WTC11 (cell line): ENCODE data around the gene CHRNA5. TPM values are rescaled to one million over a fixed set of nuclear protein-coding genes. Genes with fewer than 3 reads are reported as not detected.
"Not testable (repeated sequence)": the region's sequence is repeated elsewhere in the genome, so short reads cannot be mapped to it uniquely, and the experiment has no call there.

Source experiments
- ATAC-seq: fragments of 200-7000 bp; cut with Tn5 transposase; 2 replicates; pipeline ENCODE4 v1.10.0; 2021; ENCODE audit warnings: mild to moderate bottlenecking, moderate library complexity
- CTCF ChIA-PET: fragments of 300-600 bp; sonication (Branson Sonifier 250); formaldehyde crosslinking; loops from one replicate; lab custom pipeline; 2021; ENCODE audit warnings: antibody characterized with exemption; lab: Charles Lee
- POLR2A ChIA-PET: fragments of 350-600 bp; sonication (Branson Sonifier 250); formaldehyde crosslinking; loops from one replicate; lab custom pipeline; 2021; ENCODE audit warnings: antibody characterized with exemption; lab: Charles Lee
- DNase-seq: peaks from one replicate; pipeline ENCODE4 v3.0.0; 2021; ENCODE audit warnings: low spot score
- H3K27ac Mint-ChIP-seq: 2 replicates; pipeline ENCODE4 v1.8.0; 2021; ENCODE audit warnings: mixed read lengths
- H3K27me3 Mint-ChIP-seq: 2 replicates; pipeline ENCODE4 v1.8.0; 2021; ENCODE audit warnings: low read depth, mild to moderate bottlenecking, moderate library complexity, mixed read lengths
- H3K36me3 Mint-ChIP-seq: 2 replicates; pipeline ENCODE4 v1.8.0; 2021; ENCODE audit warnings: mixed read lengths
- H3K4me1 Mint-ChIP-seq: 2 replicates; pipeline ENCODE4 v1.8.0; 2022; ENCODE audit warnings: mixed read lengths
- H3K4me3 Mint-ChIP-seq: 2 replicates; pipeline ENCODE4 v1.8.0; 2021; ENCODE audit warnings: mild to moderate bottlenecking, moderate library complexity, mixed read lengths
- H3K9me3 Mint-ChIP-seq: 2 replicates; pipeline ENCODE4 v1.8.0; 2021; ENCODE audit warnings: mixed read lengths
- CREB1 ChIP-seq: sonication (generic); formaldehyde crosslinking; IDR thresholded peaks from 2 replicates; pipeline ENCODE4 v1.8.0; 2023; ENCODE audit warnings: mild to moderate bottlenecking, missing genetic modification reagents
- ESRRA ChIP-seq: sonication (generic); formaldehyde crosslinking; IDR thresholded peaks from 2 replicates; pipeline ENCODE4 v1.8.1; 2022; ENCODE audit warnings: mild to moderate bottlenecking, missing genetic modification reagents, borderline replicate concordance
- FOXK1 ChIP-seq: sonication (generic); formaldehyde crosslinking; IDR thresholded peaks from 2 replicates; pipeline ENCODE4 v1.8.0; 2022; ENCODE audit warnings: mild to moderate bottlenecking, moderate library complexity, missing genetic modification reagents
- FOXP1 ChIP-seq: sonication (generic); formaldehyde crosslinking; IDR thresholded peaks from 2 replicates; pipeline ENCODE4 v1.8.0; 2022; ENCODE audit warnings: missing genetic modification reagents, mild to moderate bottlenecking, moderate library complexity, borderline replicate concordance
- IRF2 ChIP-seq: sonication (generic); formaldehyde crosslinking; IDR thresholded peaks from 2 replicates; pipeline ENCODE4 v1.8.0; 2022; ENCODE audit warnings: low read depth, missing genetic modification reagents, borderline replicate concordance
- KAT7 ChIP-seq: sonication (generic); formaldehyde crosslinking; IDR thresholded peaks from 2 replicates; pipeline ENCODE4 v1.8.1; 2023; ENCODE audit warnings: missing genetic modification reagents, mild to moderate bottlenecking, borderline replicate concordance
- MYBL2 ChIP-seq: sonication (generic); formaldehyde crosslinking; IDR thresholded peaks from 2 replicates; pipeline ENCODE4 v1.8.1; 2023; ENCODE audit warnings: mild to moderate bottlenecking, moderate library complexity, missing genetic modification reagents
- NFYB ChIP-seq: sonication (generic); formaldehyde crosslinking; conservative IDR thresholded peaks from 2 replicates; pipeline ENCODE4 v1.8.0; 2022; ENCODE audit warnings: low read depth, missing genetic modification reagents
- NR1H2 ChIP-seq: sonication (generic); formaldehyde crosslinking; IDR thresholded peaks from 2 replicates; pipeline ENCODE4 v1.9.0; 2021; ENCODE audit warnings: mild to moderate bottlenecking, moderate library complexity, missing genetic modification reagents
- NR2C2 ChIP-seq: sonication (generic); formaldehyde crosslinking; IDR thresholded peaks from 2 replicates; pipeline ENCODE4 v1.8.0; 2022; ENCODE audit warnings: mild to moderate bottlenecking, missing genetic modification reagents
- SMAD4 ChIP-seq: sonication (generic); formaldehyde crosslinking; IDR thresholded peaks from 2 replicates; pipeline ENCODE4 v1.8.0; 2022; ENCODE audit warnings: mild to moderate bottlenecking, missing genetic modification reagents
- TP53 ChIP-seq: sonication (generic); formaldehyde crosslinking; IDR thresholded peaks from 2 replicates; pipeline ENCODE4 v1.8.1; 2023; ENCODE audit warnings: mild to moderate bottlenecking, missing genetic modification reagents
- ZNF138 ChIP-seq: sonication (generic); formaldehyde crosslinking; conservative IDR thresholded peaks from 2 replicates; pipeline ENCODE4 v1.8.1; 2022; ENCODE audit warnings: mild to moderate bottlenecking, moderate library complexity, missing genetic modification reagents
- ZNF317 ChIP-seq: sonication (generic); formaldehyde crosslinking; IDR thresholded peaks from 2 replicates; pipeline ENCODE4 v1.8.1; 2023; ENCODE audit warnings: low read depth, mild to moderate bottlenecking, moderate library complexity, missing genetic modification reagents, borderline replicate concordance
- ZNF396 ChIP-seq: fragments of 250-450 bp; sonication (Bioruptor Pico); IDR thresholded peaks from 2 replicates; pipeline ENCODE4 v1.8.0; 2021; ENCODE audit warnings: mild to moderate bottlenecking, moderate library complexity, borderline replicate concordance
- ZNF416 ChIP-seq: fragments of 250-450 bp; sonication (Bioruptor Pico); IDR thresholded peaks from 2 replicates; pipeline ENCODE4 v1.9.0; 2021; ENCODE audit warnings: mild to moderate bottlenecking, inconsistent platforms
- ZNF423 ChIP-seq: fragments of 250-450 bp; sonication (Bioruptor Pico); IDR thresholded peaks from 2 replicates; pipeline ENCODE4 v2.1.2; 2022; ENCODE audit warnings: mild to moderate bottlenecking, moderate library complexity
- total RNA-seq: library from RNA; stranded (reverse); gene quantifications from 3 replicates; pipeline ENCODE4 v1.2.3, GENCODE V29; 2021
- TF ChIP-seq, protein P1 (sequence below): sonication (generic); formaldehyde crosslinking; IDR thresholded peaks from 2 replicates; pipeline ENCODE4 v1.8.0; 2022; ENCODE audit warnings: mild to moderate bottlenecking, missing genetic modification reagents
- TF ChIP-seq, protein P2 (sequence below): fragments of 250-450 bp; sonication (Bioruptor Pico); IDR thresholded peaks from 2 replicates; pipeline ENCODE4 v1.9.0; 2021; ENCODE audit warnings: mild to moderate bottlenecking
- TF ChIP-seq, protein P3 (sequence below): fragments of 250-450 bp; sonication (Bioruptor Pico); IDR thresholded peaks from 2 replicates; pipeline ENCODE4 v2.1.2; 2022; ENCODE audit warnings: mild to moderate bottlenecking, moderate library complexity
- TF ChIP-seq, protein P4 (sequence below): sonication (generic); formaldehyde crosslinking; IDR thresholded peaks from 2 replicates; pipeline ENCODE4 v1.8.1; 2023; ENCODE audit warnings: mild to moderate bottlenecking, moderate library complexity, missing genetic modification reagents
- TF ChIP-seq, protein P5 (sequence below): sonication (generic); formaldehyde crosslinking; IDR thresholded peaks from 2 replicates; pipeline ENCODE4 v1.8.0; 2022; ENCODE audit warnings: mild to moderate bottlenecking, missing genetic modification reagents

Gene CHRNA5
- total RNA-seq, 1 experiment from 2014 or later, result 21.0 TPM

DNA sequence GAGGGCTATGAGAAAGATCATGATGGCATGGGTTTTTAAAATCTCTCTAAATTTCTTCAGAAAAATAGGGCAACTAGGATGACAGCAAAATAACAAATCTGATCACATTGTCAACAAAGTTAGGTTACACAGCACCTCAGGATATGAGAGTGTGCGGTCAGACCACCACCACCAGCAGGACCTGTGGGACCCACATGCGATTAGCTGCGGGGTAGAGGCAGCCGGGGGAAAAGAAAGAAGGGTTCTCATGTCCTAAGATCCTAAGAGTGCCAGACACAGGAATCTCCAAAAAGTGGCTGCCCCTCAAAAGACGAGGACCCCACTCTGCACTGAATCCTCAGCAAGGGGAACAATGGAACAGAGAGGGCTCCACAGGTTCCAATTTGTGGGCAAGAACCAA is 39.9 kb downstream of the CHRNA5 start:
- no peaks in the 10 kb centered on the region for H3K4me1 Mint-ChIP-seq
- peaks cover 48% of the 10 kb centered on the region for H3K9me3 Mint-ChIP-seq
- DNase-seq, result no peak
- H3K27ac Mint-ChIP-seq, result no peak overlapping the region
- peaks cover 38% of the 10 kb centered on the region for H3K27me3 Mint-ChIP-seq
- ChIA-PET POLR2A (interaction anchor here (1.1 kb wide), 1 partner anchor 11 kb away, joined by 3 read pairs; no protein-coding TSS in a partner anchor), CTCF (interaction anchor here (1.3 kb wide), 1 partner anchor 14 kb away, joined by 5 read pairs; no protein-coding TSS in a partner anchor)
- no peak for TF ChIP-seq FOXK1 (CRISPR knock-in tag)
- peaks cover 50% of the 10 kb centered on the region for H3K36me3 Mint-ChIP-seq
- ATAC-seq, result no peak
- no peak overlapping the region for H3K4me3 Mint-ChIP-seq

DNA sequence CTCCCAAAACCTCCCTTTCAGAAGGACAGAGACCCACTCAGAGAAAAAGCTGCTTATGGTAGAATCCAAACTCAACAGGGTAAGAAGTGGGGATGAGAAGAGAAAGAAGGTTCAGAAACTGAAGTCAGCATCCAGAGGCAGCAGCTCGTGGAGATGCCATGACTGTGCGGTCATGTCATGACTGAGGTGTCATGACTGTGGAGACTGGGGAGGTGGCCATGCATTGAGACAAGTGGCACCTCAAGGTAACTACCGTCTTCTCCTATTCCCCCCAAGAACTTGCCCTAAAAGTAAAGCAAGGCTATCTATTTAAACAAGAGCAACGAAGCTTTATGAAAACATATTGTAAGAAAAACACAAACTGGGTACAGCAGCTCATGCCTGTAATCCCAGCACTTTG is 40.4 kb downstream of the CHRNA5 start:
- Mint-ChIP-seq H3K9me3 (peaks cover 50% of the 10 kb centered on the region), H3K27ac (no peak overlapping the region), H3K4me1 (no peaks in the 10 kb centered on the region), H3K27me3 (peaks cover 43% of the 10 kb centered on the region), H3K36me3 (peaks cover 51% of the 10 kb centered on the region), H3K4me3 (no peak overlapping the region)
- ChIA-PET CTCF (interaction anchor here (1.3 kb wide), 1 partner anchor 14 kb away, joined by 5 read pairs; no protein-coding TSS in a partner anchor), POLR2A (interaction anchor here (1.1 kb wide), 1 partner anchor 10 kb away, joined by 3 read pairs; no protein-coding TSS in a partner anchor)
- no peak for TF ChIP-seq TP53 (CRISPR knock-in tag)
- no peak for TF ChIP-seq FOXP1
- no peak for TF ChIP-seq ZNF317 (CRISPR knock-in tag)
- no peak for TF ChIP-seq ZNF396 (CRISPR knock-in tag)
- TF ChIP-seq MYBL2, result no peak
- TF ChIP-seq, protein P1, sequence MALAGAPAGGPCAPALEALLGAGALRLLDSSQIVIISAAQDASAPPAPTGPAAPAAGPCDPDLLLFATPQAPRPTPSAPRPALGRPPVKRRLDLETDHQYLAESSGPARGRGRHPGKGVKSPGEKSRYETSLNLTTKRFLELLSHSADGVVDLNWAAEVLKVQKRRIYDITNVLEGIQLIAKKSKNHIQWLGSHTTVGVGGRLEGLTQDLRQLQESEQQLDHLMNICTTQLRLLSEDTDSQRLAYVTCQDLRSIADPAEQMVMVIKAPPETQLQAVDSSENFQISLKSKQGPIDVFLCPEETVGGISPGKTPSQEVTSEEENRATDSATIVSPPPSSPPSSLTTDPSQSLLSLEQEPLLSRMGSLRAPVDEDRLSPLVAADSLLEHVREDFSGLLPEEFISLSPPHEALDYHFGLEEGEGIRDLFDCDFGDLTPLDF, result no peak
- TF ChIP-seq ESRRA (CRISPR knock-in tag), result no peak
- no peak for TF ChIP-seq ZNF423
- TF ChIP-seq ZNF416, result no peak
- no peak for TF ChIP-seq NFYB (CRISPR knock-in tag)
- TF ChIP-seq NR2C2 (CRISPR knock-in tag), result no peak
- TF ChIP-seq IRF2 (CRISPR knock-in tag), result no peak
- ATAC-seq (no peak), DNase-seq (no peak)

DNA sequence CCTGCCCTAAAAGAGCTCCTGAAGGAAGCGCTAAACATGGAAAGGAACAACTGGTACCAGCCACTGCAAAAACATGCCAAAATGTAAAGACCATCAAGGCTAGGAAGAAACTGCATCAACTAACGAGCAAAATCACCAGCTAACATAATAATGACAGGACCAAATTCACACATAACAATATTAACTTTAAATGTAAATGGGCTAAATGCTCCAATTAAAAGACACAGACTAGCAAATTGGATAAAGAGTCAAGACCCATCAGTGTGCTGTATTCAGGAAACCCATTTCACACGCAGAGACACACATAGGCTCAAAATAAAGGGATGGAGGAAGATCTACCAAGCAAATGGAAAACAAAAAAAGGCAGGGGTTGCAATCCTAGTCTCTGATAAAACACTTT is 44.2 kb downstream of the CHRNA5 start:
- H3K27ac Mint-ChIP-seq, H3K4me1 Mint-ChIP-seq, H3K4me3 Mint-ChIP-seq, POLR2A ChIA-PET, CTCF ChIA-PET, DNase-seq, ATAC-seq: not testable (repeated sequence)
- peaks cover 36% of the 10 kb centered on the region for H3K36me3 Mint-ChIP-seq
- H3K27me3 Mint-ChIP-seq, result peaks cover 38% of the 10 kb centered on the region
- peaks cover 49% of the 10 kb centered on the region for H3K9me3 Mint-ChIP-seq

DNA sequence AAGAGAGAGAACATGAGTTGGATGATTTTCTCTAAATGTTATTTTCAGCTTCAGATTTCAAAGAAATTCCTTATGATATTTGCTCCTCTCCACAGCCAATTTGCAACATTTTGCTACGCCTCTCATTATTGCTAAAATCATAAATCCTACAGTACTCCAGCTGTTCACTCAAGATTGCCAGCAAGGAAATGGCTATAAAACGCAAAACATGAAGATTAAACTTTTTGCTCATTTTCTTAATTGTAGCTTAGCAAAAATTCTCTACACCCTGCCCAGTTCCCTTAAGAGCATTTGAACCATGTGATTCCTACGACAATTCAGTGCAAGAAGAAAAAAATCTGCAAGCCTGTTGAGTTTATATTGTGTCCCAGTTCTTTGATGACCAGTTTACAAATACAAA is 48.7 kb downstream of the CHRNA5 start:
- CTCF ChIA-PET, result interaction anchor here (1.0 to 1.6 kb wide), 3 partner anchors 95 to 137 kb away, joined by 3 to 5 read pairs (median 4); no protein-coding TSS in a partner anchor
- ATAC-seq, result no peak
- TF ChIP-seq, protein P2, sequence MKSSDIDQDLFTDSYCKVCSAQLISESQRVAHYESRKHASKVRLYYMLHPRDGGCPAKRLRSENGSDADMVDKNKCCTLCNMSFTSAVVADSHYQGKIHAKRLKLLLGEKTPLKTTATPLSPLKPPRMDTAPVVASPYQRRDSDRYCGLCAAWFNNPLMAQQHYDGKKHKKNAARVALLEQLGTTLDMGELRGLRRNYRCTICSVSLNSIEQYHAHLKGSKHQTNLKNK (CRISPR knock-in tag), result no peak
- TF ChIP-seq, protein P3, sequence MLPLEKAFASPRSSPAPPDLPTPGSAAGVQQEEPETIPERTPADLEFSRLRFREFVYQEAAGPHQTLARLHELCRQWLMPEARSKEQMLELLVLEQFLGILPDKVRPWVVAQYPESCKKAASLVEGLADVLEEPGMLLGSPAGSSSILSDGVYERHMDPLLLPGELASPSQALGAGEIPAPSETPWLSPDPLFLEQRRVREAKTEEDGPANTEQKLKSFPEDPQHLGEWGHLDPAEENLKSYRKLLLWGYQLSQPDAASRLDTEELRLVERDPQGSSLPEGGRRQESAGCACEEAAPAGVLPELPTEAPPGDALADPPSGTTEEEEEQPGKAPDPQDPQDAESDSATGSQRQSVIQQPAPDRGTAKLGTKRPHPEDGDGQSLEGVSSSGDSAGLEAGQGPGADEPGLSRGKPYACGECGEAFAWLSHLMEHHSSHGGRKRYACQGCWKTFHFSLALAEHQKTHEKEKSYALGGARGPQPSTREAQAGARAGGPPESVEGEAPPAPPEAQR (CRISPR knock-in tag), result no peak
- TF ChIP-seq KAT7 (CRISPR knock-in tag), result no peak
- no peak for TF ChIP-seq ZNF138 (CRISPR knock-in tag)
- no peak for TF ChIP-seq CREB1 (CRISPR knock-in tag)
- TF ChIP-seq SMAD4, result no peak
- no peak for TF ChIP-seq NR1H2
- TF ChIP-seq, protein P4, sequence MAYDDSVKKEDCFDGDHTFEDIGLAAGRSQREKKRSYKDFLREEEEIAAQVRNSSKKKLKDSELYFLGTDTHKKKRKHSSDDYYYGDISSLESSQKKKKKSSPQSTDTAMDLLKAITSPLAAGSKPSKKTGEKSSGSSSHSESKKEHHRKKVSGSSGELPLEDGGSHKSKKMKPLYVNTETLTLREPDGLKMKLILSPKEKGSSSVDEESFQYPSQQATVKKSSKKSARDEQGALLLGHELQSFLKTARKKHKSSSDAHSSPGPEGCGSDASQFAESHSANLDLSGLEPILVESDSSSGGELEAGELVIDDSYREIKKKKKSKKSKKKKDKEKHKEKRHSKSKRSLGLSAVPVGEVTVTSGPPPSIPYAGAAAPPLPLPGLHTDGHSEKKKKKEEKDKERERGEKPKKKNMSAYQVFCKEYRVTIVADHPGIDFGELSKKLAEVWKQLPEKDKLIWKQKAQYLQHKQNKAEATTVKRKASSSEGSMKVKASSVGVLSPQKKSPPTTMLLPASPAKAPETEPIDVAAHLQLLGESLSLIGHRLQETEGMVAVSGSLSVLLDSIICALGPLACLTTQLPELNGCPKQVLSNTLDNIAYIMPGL (CRISPR knock-in tag), result no peak
- TF ChIP-seq, protein P5, sequence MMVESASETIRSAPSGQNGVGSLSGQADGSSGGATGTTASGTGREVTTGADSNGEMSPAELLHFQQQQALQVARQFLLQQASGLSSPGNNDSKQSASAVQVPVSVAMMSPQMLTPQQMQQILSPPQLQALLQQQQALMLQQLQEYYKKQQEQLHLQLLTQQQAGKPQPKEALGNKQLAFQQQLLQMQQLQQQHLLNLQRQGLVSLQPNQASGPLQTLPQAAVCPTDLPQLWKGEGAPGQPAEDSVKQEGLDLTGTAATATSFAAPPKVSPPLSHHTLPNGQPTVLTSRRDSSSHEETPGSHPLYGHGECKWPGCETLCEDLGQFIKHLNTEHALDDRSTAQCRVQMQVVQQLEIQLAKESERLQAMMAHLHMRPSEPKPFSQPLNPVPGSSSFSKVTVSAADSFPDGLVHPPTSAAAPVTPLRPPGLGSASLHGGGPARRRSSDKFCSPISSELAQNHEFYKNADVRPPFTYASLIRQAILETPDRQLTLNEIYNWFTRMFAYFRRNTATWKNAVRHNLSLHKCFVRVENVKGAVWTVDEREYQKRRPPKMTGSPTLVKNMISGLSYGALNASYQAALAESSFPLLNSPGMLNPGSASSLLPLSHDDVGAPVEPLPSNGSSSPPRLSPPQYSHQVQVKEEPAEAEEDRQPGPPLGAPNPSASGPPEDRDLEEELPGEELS (CRISPR knock-in tag), result no peak

More for the DNA sequence above, 48.7 kb downstream of the CHRNA5 start:
- Mint-ChIP-seq H3K27me3 (peaks cover 19% of the 10 kb centered on the region), H3K4me3 (no peak overlapping the region), H3K4me1 (peaks cover 10% of the 10 kb centered on the region), H3K27ac (no peak overlapping the region), H3K36me3 (peaks cover 8% of the 10 kb centered on the region; the same call in 1 of the 2 replicates), H3K9me3 (peaks cover 17% of the 10 kb centered on the region)
- no peak for DNase-seq
- POLR2A ChIA-PET, result no interaction called here
